Liver (tissue), 9 donors: ENCODE data around the gene MS4A6A. TPM values are rescaled to one million over a fixed set of nuclear protein-coding genes. Genes with fewer than 3 reads are reported as not detected.
A peak's percentile ranks its signal among the peaks of the same experiment; 100 is the strongest.

ENCODE experiments used
- DNase-seq: peaks from one replicate; pipeline ENCODE4 v3.0.0-alpha.2; 2017; ENCODE audit warnings: low spot score
- H3K27ac ChIP-seq, 2 donors: one replicate each; pipeline ENCODE4 v1.7.0; 2013; ENCODE audit warnings: inconsistent platforms in 2 of 2, low read length in 2 of 2, control low read depth in 1 of 2, low read depth in 1 of 2, mild to moderate bottlenecking in 1 of 2
- H3K27me3 ChIP-seq, 4 donors: one replicate each; pipeline versions ENCODE4 v1.6.1 to v1.7.0; 2013; ENCODE audit warnings: low read length in 3 of 4, inconsistent platforms in 1 of 4, mild to moderate bottlenecking in 1 of 4, moderate library complexity in 1 of 4; ENCODE audit not compliant: control insufficient read depth in 4 of 4, insufficient read depth in 4 of 4
- H3K36me3 ChIP-seq, 4 donors: one replicate each; pipeline versions ENCODE4 v1.6.1 to v1.7.0; 2013; ENCODE audit warnings: low read length in 3 of 4, mild to moderate bottlenecking in 3 of 4, low read depth in 1 of 4, moderate library complexity in 1 of 4; ENCODE audit not compliant: control insufficient read depth in 4 of 4, insufficient read depth in 3 of 4
- H3K4me1 ChIP-seq, 4 donors: one replicate each; pipeline versions ENCODE4 v1.6.1 to v1.7.0; 2013; ENCODE audit warnings: low read length in 3 of 4, mild to moderate bottlenecking in 3 of 4, moderate library complexity in 1 of 4; ENCODE audit not compliant: control insufficient read depth in 4 of 4, insufficient read depth in 4 of 4
- H3K4me3 ChIP-seq, 3 donors: one replicate each; pipeline versions ENCODE4 v1.6.1 to v1.7.0; 2013; ENCODE audit warnings: low read length in 3 of 3, control low read depth in 1 of 3, low read depth in 1 of 3, mild to moderate bottlenecking in 1 of 3
- H3K9ac ChIP-seq, 2 donors: one replicate each; pipeline ENCODE4 v1.7.0; 2013; ENCODE audit warnings: low read length in 2 of 2, mild to moderate bottlenecking in 2 of 2, moderate library complexity in 2 of 2, control low read depth in 1 of 2, low read depth in 1 of 2
- H3K9me3 ChIP-seq, 4 donors: one replicate each; pipeline versions ENCODE4 v1.6.1 to v1.7.0; 2013; ENCODE audit warnings: low read length in 3 of 4; ENCODE audit not compliant: control insufficient read depth in 4 of 4
- EGR1 ChIP-seq, 2 donors: IDR thresholded peaks; 2 replicates each; pipeline ENCODE4 v1.6.1; 2016 to 2018; ENCODE audit warnings: antibody characterized with exemption in 2 of 2, low read depth in 2 of 2
- FOXA1 ChIP-seq: IDR thresholded peaks from 2 replicates; pipeline ENCODE4 v1.6.1; 2016; ENCODE audit warnings: antibody characterized with exemption
- FOXA2 ChIP-seq: IDR thresholded peaks from 2 replicates; pipeline ENCODE4 v1.6.1; 2016; ENCODE audit warnings: antibody characterized with exemption
- GABPA ChIP-seq, 2 donors: IDR thresholded peaks in 1 of 2; conservative IDR thresholded peaks in 1 of 2; 2 replicates each; pipeline ENCODE4 v1.6.1; 2016; ENCODE audit warnings: antibody characterized with exemption in 2 of 2, mild to moderate bottlenecking in 1 of 2, moderate library complexity in 1 of 2
- HNF4A ChIP-seq, 2 donors: conservative IDR thresholded peaks; 2 replicates each; pipeline ENCODE4 v1.6.1; 2016; ENCODE audit warnings: antibody characterized with exemption in 2 of 2, mild to moderate bottlenecking in 2 of 2
- HNF4G ChIP-seq: IDR thresholded peaks from 2 replicates; pipeline ENCODE4 v1.6.1; 2016; ENCODE audit warnings: antibody characterized with exemption
- JUND ChIP-seq, 2 donors: IDR thresholded peaks; 2 replicates each; pipeline ENCODE4 v1.6.1; 2016; ENCODE audit warnings: antibody characterized with exemption in 2 of 2
- NR2F2 ChIP-seq: IDR thresholded peaks from 2 replicates; pipeline ENCODE4 v1.6.1; 2016; ENCODE audit warnings: antibody characterized with exemption
- RAD21 ChIP-seq, 2 donors: IDR thresholded peaks; 2 replicates each; pipeline ENCODE4 v1.6.1; 2016; ENCODE audit warnings: antibody characterized with exemption in 2 of 2, mild to moderate bottlenecking in 2 of 2
- RXRA ChIP-seq, 2 donors: IDR thresholded peaks; 2 replicates each; pipeline ENCODE4 v1.6.1; 2017 to 2018; ENCODE audit warnings: antibody characterized with exemption in 2 of 2, mild to moderate bottlenecking in 1 of 2
- SP1 ChIP-seq: IDR thresholded peaks from 2 replicates; pipeline ENCODE4 v1.6.1; 2018; ENCODE audit warnings: antibody characterized with exemption, mild to moderate bottlenecking
- TAF1 ChIP-seq: conservative IDR thresholded peaks from 2 replicates; pipeline ENCODE4 v1.6.1; 2016; ENCODE audit warnings: antibody characterized with exemption, mild to moderate bottlenecking
- YY1 ChIP-seq: IDR thresholded peaks from 2 replicates; pipeline ENCODE4 v1.6.1; 2016; ENCODE audit warnings: antibody characterized with exemption, mild to moderate bottlenecking
- WGBS: extraction: QIAGEN DNeasy Blood & Tissue Kit; methylation state at CpG from one replicate; pipeline ENCODE4 v1.1.7; 2013; 5-methylcytosine and 5-hydroxymethylcytosine counted together
- polyA plus RNA-seq, 2 donors: library from polyadenylated mRNA; stranded (reverse) in 1 of 2; unstranded in 1 of 2; fragments of 200-250 nt in 1 of 2; fragments of >200 nt in 1 of 2; fragmentation: Nextera tagmentation in 1 of 2; extraction: Ambion mirVana in 1 of 2; gene quantifications; one replicate each; pipeline versions ENCODE4 v1.2.1 to v1.2.3, GENCODE V29; 2013 to 2015
- total RNA-seq, 2 donors: library from RNA; depleted of rRNA; stranded (reverse); fragments of >200 nt; gene quantifications; one replicate each; pipeline ENCODE4 v1.2.3, GENCODE V29; 2014
- TF ChIP-seq, protein P1 (sequence below): IDR thresholded peaks from 2 replicates; pipeline ENCODE4 v1.6.1; 2016; ENCODE audit warnings: antibody characterized with exemption
- TF ChIP-seq, protein P2 (sequence below): IDR thresholded peaks from 2 replicates; pipeline ENCODE4 v1.6.1; 2016; ENCODE audit warnings: antibody characterized with exemption
- TF ChIP-seq, protein P3 (sequence below): IDR thresholded peaks from 2 replicates; pipeline ENCODE4 v1.6.1; 2016; ENCODE audit warnings: antibody characterized with exemption
- TF ChIP-seq, protein P4 (sequence below): IDR thresholded peaks from 2 replicates; pipeline ENCODE4 v1.6.1; 2016; ENCODE audit warnings: antibody characterized with exemption, mild to moderate bottlenecking
- TF ChIP-seq, protein P5 (sequence below): fragments of 150-350 bp; IDR thresholded peaks from 2 replicates; pipeline ENCODE4 v1.5.1; 2017; ENCODE audit warnings: improper control_type of control experiment, low read depth, low read length; ENCODE audit not compliant: missing input control
- donor health status: healthy.
- donor health status: healthy.
- donor health status: healthy.
- donor health status: healthy.
- donor health status: healthy.

Gene MS4A6A
- total and polyA plus RNA-seq, 4 donors: 64.6 to 117 (median 99.4) TPM

DNA sequence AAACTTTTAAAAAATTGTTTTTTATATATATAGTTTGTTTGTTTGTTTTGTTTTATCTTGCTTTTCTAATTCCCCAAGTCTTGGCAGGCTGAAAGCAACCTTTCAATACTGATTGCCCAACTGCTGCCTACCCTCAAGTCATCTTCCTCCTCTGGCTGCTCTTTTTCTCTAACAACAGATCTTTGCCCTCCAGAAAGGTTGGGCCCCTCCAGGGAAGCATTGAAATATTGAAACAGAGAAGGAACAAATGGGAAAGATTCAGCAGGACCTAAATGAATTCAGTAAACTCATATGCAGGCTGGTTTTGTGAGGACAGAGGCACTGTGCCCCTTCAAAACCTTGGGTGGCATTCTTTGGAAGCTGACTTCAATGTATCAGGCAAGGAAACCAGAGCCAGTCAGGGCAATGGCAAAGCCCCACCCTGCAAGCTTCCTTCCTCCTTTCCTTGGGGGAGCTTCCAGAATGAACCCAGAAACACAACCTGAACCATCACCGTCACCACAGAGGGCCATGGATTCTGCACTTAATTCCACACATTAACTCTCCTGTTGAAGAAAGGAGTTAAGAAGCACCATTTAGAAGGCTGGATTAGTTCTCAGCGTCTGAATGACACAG, 815 bp upstream of the MS4A6A start:
- no peak for TF ChIP-seq RAD21 (IDR thresholded peaks at IDR 0.05)
- no peak for TF ChIP-seq HNF4A (conservative IDR thresholded peaks at IDR 0.05)
- no peak for TF ChIP-seq EGR1 (IDR thresholded peaks at IDR 0.05; ENCODE audit: low read depth in 2 of 2)
- TF ChIP-seq, protein P1, sequence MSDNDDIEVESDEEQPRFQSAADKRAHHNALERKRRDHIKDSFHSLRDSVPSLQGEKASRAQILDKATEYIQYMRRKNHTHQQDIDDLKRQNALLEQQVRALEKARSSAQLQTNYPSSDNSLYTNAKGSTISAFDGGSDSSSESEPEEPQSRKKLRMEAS: no peak
- TF ChIP-seq NR2F2: no peak
- TF ChIP-seq JUND (IDR thresholded peaks at IDR 0.05): no peak
- TF ChIP-seq, protein P2, sequence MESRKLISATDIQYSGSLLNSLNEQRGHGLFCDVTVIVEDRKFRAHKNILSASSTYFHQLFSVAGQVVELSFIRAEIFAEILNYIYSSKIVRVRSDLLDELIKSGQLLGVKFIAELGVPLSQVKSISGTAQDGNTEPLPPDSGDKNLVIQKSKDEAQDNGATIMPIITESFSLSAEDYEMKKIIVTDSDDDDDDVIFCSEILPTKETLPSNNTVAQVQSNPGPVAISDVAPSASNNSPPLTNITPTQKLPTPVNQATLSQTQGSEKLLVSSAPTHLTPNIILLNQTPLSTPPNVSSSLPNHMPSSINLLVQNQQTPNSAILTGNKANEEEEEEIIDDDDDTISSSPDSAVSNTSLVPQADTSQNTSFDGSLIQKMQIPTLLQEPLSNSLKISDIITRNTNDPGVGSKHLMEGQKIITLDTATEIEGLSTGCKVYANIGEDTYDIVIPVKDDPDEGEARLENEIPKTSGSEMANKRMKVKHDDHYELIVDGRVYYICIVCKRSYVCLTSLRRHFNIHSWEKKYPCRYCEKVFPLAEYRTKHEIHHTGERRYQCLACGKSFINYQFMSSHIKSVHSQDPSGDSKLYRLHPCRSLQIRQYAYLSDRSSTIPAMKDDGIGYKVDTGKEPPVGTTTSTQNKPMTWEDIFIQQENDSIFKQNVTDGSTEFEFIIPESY: no peak
- TF ChIP-seq, protein P3, sequence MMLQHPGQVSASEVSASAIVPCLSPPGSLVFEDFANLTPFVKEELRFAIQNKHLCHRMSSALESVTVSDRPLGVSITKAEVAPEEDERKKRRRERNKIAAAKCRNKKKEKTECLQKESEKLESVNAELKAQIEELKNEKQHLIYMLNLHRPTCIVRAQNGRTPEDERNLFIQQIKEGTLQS: no peak
- TF ChIP-seq FOXA1: no peak
- no peak for TF ChIP-seq HNF4G
- TF ChIP-seq YY1: no peak
- TF ChIP-seq SP1: no peak
- TF ChIP-seq RXRA (IDR thresholded peaks at IDR 0.05): no peak
- TF ChIP-seq TAF1: no peak
- no peak for TF ChIP-seq GABPA (IDR thresholded peaks at IDR 0.05 in 1 of 2, conservative IDR thresholded peaks at IDR 0.05 in 1 of 2)
- TF ChIP-seq, protein P4, sequence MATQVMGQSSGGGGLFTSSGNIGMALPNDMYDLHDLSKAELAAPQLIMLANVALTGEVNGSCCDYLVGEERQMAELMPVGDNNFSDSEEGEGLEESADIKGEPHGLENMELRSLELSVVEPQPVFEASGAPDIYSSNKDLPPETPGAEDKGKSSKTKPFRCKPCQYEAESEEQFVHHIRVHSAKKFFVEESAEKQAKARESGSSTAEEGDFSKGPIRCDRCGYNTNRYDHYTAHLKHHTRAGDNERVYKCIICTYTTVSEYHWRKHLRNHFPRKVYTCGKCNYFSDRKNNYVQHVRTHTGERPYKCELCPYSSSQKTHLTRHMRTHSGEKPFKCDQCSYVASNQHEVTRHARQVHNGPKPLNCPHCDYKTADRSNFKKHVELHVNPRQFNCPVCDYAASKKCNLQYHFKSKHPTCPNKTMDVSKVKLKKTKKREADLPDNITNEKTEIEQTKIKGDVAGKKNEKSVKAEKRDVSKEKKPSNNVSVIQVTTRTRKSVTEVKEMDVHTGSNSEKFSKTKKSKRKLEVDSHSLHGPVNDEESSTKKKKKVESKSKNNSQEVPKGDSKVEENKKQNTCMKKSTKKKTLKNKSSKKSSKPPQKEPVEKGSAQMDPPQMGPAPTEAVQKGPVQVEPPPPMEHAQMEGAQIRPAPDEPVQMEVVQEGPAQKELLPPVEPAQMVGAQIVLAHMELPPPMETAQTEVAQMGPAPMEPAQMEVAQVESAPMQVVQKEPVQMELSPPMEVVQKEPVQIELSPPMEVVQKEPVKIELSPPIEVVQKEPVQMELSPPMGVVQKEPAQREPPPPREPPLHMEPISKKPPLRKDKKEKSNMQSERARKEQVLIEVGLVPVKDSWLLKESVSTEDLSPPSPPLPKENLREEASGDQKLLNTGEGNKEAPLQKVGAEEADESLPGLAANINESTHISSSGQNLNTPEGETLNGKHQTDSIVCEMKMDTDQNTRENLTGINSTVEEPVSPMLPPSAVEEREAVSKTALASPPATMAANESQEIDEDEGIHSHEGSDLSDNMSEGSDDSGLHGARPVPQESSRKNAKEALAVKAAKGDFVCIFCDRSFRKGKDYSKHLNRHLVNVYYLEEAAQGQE: no peak
- no peak for TF ChIP-seq FOXA2
- TF ChIP-seq, protein P5, sequence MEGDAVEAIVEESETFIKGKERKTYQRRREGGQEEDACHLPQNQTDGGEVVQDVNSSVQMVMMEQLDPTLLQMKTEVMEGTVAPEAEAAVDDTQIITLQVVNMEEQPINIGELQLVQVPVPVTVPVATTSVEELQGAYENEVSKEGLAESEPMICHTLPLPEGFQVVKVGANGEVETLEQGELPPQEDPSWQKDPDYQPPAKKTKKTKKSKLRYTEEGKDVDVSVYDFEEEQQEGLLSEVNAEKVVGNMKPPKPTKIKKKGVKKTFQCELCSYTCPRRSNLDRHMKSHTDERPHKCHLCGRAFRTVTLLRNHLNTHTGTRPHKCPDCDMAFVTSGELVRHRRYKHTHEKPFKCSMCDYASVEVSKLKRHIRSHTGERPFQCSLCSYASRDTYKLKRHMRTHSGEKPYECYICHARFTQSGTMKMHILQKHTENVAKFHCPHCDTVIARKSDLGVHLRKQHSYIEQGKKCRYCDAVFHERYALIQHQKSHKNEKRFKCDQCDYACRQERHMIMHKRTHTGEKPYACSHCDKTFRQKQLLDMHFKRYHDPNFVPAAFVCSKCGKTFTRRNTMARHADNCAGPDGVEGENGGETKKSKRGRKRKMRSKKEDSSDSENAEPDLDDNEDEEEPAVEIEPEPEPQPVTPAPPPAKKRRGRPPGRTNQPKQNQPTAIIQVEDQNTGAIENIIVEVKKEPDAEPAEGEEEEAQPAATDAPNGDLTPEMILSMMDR: no peak
- 61% methylated on average over 2 of the region's 2 CpGs for WGBS
- no peaks in the 10 kb centered on the region for H3K4me1 ChIP-seq
- no peak for DNase-seq
- H3K4me3 ChIP-seq: no peak overlapping the region
- H3K9ac ChIP-seq: no peak overlapping the region
- no peaks in the 10 kb centered on the region for H3K36me3 ChIP-seq
- no peaks in the 10 kb centered on the region for H3K9me3 ChIP-seq
- H3K27me3 ChIP-seq: no peaks in the 10 kb centered on the region
- peak overlapping the region; percentile 32 to 38 for H3K27ac ChIP-seq
